ENCODE results near the gene BBS10. TPM values are rescaled to one million over a fixed set of nuclear protein-coding genes. Genes with fewer than 3 reads are reported as not detected.
"Not testable (repeated sequence)": the region's sequence is repeated elsewhere in the genome, so short reads cannot be mapped to it uniquely, and the experiment has no call there.

The BBS10 gene
- total and polyA plus RNA-seq, 12 donors = 3.2 to 25.4 (median 10.9) TPM

DNA sequence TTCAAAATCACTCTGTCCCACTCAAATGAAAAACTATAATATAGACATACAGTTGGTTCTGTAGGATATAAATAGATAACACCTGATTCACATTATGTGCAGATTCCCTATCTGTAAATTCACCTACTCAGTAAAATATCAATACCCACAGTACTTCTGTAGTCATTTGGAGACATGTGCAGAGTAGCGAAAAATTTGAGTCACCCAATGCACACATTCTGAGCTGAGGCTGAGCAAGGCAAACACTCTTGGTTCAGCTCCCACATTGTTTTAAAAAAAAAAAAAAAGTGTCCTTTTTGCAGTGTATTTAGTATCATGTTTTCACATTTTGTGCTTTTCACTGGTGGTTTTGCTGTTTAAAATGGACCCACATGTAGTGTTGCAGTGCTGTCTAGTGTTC is 27.3 kb upstream of the BBS10 start:
- Histone ChIP-seq H3K27ac (no peak overlapping the region), H3K4me1 (replicated peaks in 1 of 2) (no peaks in the 10 kb centered on the region), H3K36me3 (replicated peaks in 1 of 2) (peaks cover 0 to 11% of the 10 kb centered on the region in 2 donors), H3K27me3 (no peaks in the 10 kb centered on the region), H3K4me3 (no peak overlapping the region), H3K9me3 (replicated peaks in 1 of 3) (no peaks in the 10 kb centered on the region)
- WGBS, 4 donors = 94 to 100% (median 97%) methylated on average over 1 of the region's 1 CpG
- no peak for DNase-seq
- no peak for TF ChIP-seq POLR2A (IDR thresholded peaks at IDR 0.05)
- intact Hi-C loops (cut with DNase I) = no loop called here

- H3K36me3 ChIP-seq (replicated peaks in 1 of 2) = peaks cover 0 to 20% of the 10 kb centered on the region in 2 donors
- no peaks in the 10 kb centered on the region for H3K9me3 ChIP-seq (replicated peaks in 1 of 3)
- WGBS, 4 donors = 97 to 100% (median 99%) methylated on average over 1 of the region's 1 CpG
Measured at GRCh38 chr12:76374386-76375020, 26.3 kb upstream of the BBS10 start.

GRCh38 chr12:76368230-76368629 is 20.0 kb upstream of the BBS10 start:
- no peaks in the 10 kb centered on the region for H3K27me3 ChIP-seq
- no peak overlapping the region for H3K27ac ChIP-seq
- intact Hi-C loops (cut with DNase I) = no loop called here
- DNase-seq = no peak
- H3K9me3 ChIP-seq (replicated peaks in 1 of 3) = no peaks in the 10 kb centered on the region
- H3K4me3 ChIP-seq = no peak overlapping the region
- H3K36me3 ChIP-seq (replicated peaks in 1 of 2) = peaks cover 0 to 32% of the 10 kb centered on the region in 2 donors
- no peak for TF ChIP-seq POLR2A (IDR thresholded peaks at IDR 0.05)
- TF ChIP-seq, protein P1, sequence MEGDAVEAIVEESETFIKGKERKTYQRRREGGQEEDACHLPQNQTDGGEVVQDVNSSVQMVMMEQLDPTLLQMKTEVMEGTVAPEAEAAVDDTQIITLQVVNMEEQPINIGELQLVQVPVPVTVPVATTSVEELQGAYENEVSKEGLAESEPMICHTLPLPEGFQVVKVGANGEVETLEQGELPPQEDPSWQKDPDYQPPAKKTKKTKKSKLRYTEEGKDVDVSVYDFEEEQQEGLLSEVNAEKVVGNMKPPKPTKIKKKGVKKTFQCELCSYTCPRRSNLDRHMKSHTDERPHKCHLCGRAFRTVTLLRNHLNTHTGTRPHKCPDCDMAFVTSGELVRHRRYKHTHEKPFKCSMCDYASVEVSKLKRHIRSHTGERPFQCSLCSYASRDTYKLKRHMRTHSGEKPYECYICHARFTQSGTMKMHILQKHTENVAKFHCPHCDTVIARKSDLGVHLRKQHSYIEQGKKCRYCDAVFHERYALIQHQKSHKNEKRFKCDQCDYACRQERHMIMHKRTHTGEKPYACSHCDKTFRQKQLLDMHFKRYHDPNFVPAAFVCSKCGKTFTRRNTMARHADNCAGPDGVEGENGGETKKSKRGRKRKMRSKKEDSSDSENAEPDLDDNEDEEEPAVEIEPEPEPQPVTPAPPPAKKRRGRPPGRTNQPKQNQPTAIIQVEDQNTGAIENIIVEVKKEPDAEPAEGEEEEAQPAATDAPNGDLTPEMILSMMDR (IDR thresholded peaks at IDR 0.05) = no peak
- no peaks in the 10 kb centered on the region for H3K4me1 ChIP-seq (replicated peaks in 1 of 2)
- WGBS, 4 donors = 96 to 100% (median 100%) methylated on average over 1 of the region's 1 CpG

More at GRCh38 chr12:76374386-76375020, 26.3 kb upstream of the BBS10 start:
- Histone ChIP-seq H3K27me3 (no peaks in the 10 kb centered on the region), H3K4me1 (replicated peaks in 1 of 2) (no peaks in the 10 kb centered on the region), H3K27ac (no peak overlapping the region), H3K4me3 (no peak overlapping the region)
- intact Hi-C loops (cut with DNase I) = no loop called here
- TF ChIP-seq, protein P1 (IDR thresholded peaks at IDR 0.05) = no peak
- TF ChIP-seq POLR2A (IDR thresholded peaks at IDR 0.05) = no peak
- no peak for DNase-seq

DNA sequence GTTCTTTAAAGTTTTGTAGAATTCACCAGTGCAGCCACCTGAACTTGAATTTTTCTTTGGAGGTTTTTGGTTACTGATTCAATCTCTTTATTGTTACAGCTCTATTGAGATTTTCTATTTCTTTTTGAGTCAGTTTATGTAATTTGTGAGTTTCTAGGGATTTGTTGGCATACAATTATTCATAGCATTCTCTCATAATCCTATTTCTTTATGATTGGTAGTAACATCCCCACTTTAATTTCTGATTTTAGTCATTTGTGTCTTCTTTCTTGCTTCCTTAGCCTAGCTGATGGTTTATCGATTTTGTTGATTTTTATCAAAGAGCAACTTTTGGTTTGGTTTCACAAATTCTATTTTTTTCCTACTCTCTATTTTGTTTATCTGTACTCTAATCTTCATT is 17.9 kb upstream of the BBS10 start:
- H3K27me3 ChIP-seq = no peaks in the 10 kb centered on the region
- DNase-seq = no peak
- intact Hi-C loops (cut with DNase I) = no loop called here
- no peaks in the 10 kb centered on the region for H3K4me1 ChIP-seq (replicated peaks in 1 of 2)
- H3K36me3 ChIP-seq (replicated peaks in 1 of 2) = peaks cover 0 to 27% of the 10 kb centered on the region in 2 donors
- no peaks in the 10 kb centered on the region for H3K9me3 ChIP-seq (replicated peaks in 1 of 3)
- H3K4me3 ChIP-seq = no peak overlapping the region
- H3K27ac ChIP-seq = no peak overlapping the region
- TF ChIP-seq, protein P1 (IDR thresholded peaks at IDR 0.05) = no peak
- no peak for TF ChIP-seq POLR2A (IDR thresholded peaks at IDR 0.05)
- WGBS, 4 donors = 96 to 97% (median 97%) methylated on average over 1 of the region's 1 CpG

DNA sequence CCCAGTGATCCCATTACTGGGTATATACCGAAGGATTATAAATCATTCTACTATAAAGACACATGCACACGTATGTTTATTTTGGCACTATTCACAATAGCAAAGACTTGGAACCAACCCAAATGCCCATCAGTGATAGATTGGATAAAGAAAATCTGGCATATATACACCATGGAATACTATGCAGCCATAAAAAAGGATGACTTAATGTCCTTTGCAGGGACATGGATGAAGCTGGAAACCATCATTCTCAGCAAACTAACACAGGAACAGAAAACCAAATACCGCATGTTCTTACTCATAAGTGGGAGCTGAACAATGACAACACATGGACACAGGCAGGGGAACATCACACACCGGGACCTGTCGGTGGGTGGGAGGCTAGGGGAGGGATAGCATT is 15.9 kb upstream of the BBS10 start:
- H3K9me3 ChIP-seq (replicated peaks in 1 of 3); intact Hi-C loops (cut with DNase I); H3K4me3 ChIP-seq; H3K27me3 ChIP-seq; DNase-seq; H3K27ac ChIP-seq; H3K4me1 ChIP-seq (replicated peaks in 1 of 2): not testable (repeated sequence)
- H3K36me3 ChIP-seq (replicated peaks in 1 of 2) = peaks cover 0 to 13% of the 10 kb centered on the region in 2 donors
- 90 to 97% (median 93%) methylated on average over 5 of the region's 5 CpGs for WGBS, 4 donors

Data from adrenal gland (tissue), 12 donors.